Ascending aorta (tissue), 2 donors: Measurements from ENCODE around the gene EVC2. TPM values are rescaled to one million over a fixed set of nuclear protein-coding genes. Genes with fewer than 3 reads are reported as not detected.

Experiments
- DNase-seq, 2 donors: peaks; one replicate each; pipeline ENCODE4 v3.0.0-alpha.2; 2019; ENCODE audit warnings: low spot score in 2 of 2
- H3K27ac ChIP-seq, 2 donors: fragments of 200-600 bp; sonication (generic); one replicate each; pipeline ENCODE4 v1.5.1; 2016 to 2017; ENCODE audit warnings: mild to moderate bottlenecking in 1 of 2
- H3K27me3 ChIP-seq: fragments of 200-600 bp; sonication (generic); one replicate; pipeline ENCODE4 v1.5.1; 2017
- H3K36me3 ChIP-seq, 2 donors: fragments of 200-600 bp; sonication (generic); one replicate each; pipeline ENCODE4 v1.5.1; 2016
- H3K4me1 ChIP-seq, 2 donors: fragments of 200-600 bp; sonication (generic); one replicate each; pipeline ENCODE4 v1.5.1; 2016 to 2017; ENCODE audit warnings: mild to moderate bottlenecking in 1 of 2
- H3K4me3 ChIP-seq, 2 donors: fragments of 200-600 bp; sonication (generic); one replicate each; pipeline ENCODE4 v1.5.1; 2016 to 2017; ENCODE audit warnings: mild to moderate bottlenecking in 1 of 2
- H3K9me3 ChIP-seq, 2 donors: fragments of 200-600 bp; sonication (generic); one replicate each; pipeline ENCODE4 v1.5.1; 2016
- intact Hi-C: fragments of 100-400 bp; cut with DNase I; formaldehyde crosslinking; loops from one replicate; pipeline ENCODE4 v1.15.1; 2023
- total RNA-seq: library from RNA; depleted of rRNA; stranded (reverse); fragments of >200 nt; gene quantifications from one replicate; pipeline ENCODE4 v1.1.0, GENCODE V29; 2016
- TF ChIP-seq, protein P1 (sequence below), 3 experiments: fragments of 200-600 bp in 2 of 3; fragments of 450-650 bp in 1 of 3; sonication (generic) in 2 of 3; IDR thresholded peaks; one replicate each; pipeline ENCODE4 v1.5.1; 2016 to 2019; ENCODE audit warnings: antibody characterized with exemption in 3 of 3, mild to moderate bottlenecking in 1 of 3, moderate library complexity in 1 of 3

Gene EVC2, protein sequence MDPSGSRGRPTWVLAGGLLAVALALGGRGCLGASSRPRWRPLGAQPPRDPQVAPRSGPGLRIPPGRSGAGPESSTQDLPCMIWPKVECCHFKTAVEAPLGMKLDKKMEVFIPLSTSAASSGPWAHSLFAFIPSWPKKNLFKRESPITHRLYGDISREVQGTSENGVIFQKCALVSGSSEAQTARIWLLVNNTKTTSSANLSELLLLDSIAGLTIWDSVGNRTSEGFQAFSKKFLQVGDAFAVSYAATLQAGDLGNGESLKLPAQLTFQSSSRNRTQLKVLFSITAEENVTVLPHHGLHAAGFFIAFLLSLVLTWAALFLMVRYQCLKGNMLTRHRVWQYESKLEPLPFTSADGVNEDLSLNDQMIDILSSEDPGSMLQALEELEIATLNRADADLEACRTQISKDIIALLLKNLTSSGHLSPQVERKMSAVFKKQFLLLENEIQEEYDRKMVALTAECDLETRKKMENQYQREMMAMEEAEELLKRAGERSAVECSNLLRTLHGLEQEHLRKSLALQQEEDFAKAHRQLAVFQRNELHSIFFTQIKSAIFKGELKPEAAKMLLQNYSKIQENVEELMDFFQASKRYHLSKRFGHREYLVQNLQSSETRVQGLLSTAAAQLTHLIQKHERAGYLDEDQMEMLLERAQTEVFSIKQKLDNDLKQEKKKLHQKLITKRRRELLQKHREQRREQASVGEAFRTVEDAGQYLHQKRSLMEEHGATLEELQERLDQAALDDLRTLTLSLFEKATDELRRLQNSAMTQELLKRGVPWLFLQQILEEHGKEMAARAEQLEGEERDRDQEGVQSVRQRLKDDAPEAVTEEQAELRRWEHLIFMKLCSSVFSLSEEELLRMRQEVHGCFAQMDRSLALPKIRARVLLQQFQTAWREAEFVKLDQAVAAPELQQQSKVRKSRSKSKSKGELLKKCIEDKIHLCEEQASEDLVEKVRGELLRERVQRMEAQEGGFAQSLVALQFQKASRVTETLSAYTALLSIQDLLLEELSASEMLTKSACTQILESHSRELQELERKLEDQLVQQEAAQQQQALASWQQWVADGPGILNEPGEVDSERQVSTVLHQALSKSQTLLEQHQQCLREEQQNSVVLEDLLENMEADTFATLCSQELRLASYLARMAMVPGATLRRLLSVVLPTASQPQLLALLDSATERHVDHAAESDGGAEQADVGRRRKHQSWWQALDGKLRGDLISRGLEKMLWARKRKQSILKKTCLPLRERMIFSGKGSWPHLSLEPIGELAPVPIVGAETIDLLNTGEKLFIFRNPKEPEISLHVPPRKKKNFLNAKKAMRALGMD
- 5.7 TPM for total RNA-seq

DNA sequence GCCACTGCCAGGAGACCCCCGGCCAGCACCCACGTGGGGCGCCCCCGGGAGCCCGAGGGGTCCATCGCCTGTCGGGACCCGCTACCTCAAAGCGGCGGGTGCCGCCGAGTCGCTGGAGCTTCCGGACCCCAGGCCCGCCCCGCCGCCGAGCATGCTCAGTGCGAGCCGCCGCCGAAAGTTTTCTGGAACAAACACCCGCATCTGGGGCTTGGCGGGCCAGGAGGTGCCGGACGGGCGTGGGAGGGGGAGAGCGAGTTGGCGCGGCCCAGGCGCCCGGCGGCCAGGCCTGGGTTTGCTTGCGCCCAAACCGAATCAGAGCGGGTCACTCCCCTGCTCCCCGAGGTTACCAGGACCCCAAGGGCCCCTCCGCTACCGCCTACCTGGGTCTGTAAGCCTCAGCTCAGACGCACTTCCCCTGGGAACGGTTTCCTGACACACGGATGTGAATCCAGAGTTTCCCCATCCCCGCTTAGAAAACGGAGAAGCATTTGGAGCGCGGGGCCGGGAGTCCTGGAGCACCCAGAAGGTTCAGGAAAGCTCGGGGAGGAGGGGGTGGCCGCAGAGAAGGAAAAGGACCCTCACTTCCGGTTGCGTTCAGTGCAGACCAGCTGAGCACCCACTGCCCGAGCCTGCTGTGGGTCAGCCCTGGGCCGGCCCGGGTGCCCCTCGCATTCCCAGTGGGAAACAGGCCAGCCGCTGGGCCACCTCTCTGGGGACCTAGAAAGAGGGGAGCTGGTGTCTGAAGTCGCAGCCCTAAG, at the start of gene EVC2:
Gene EVC2, minus strand, starts transcription at position 111 of the 758 bp plus-strand sequence. Its CDS starts 46 bp downstream, at position 65.
- TF ChIP-seq, protein P1, sequence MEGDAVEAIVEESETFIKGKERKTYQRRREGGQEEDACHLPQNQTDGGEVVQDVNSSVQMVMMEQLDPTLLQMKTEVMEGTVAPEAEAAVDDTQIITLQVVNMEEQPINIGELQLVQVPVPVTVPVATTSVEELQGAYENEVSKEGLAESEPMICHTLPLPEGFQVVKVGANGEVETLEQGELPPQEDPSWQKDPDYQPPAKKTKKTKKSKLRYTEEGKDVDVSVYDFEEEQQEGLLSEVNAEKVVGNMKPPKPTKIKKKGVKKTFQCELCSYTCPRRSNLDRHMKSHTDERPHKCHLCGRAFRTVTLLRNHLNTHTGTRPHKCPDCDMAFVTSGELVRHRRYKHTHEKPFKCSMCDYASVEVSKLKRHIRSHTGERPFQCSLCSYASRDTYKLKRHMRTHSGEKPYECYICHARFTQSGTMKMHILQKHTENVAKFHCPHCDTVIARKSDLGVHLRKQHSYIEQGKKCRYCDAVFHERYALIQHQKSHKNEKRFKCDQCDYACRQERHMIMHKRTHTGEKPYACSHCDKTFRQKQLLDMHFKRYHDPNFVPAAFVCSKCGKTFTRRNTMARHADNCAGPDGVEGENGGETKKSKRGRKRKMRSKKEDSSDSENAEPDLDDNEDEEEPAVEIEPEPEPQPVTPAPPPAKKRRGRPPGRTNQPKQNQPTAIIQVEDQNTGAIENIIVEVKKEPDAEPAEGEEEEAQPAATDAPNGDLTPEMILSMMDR (IDR thresholded peaks at IDR 0.05) = no peak
- peak within 1 kb of the TSS; percentile 90 to 91 for H3K4me3 ChIP-seq
- peak in 1 of 2 donors; percentile 86 for DNase-seq
- intact Hi-C loops = loop anchor here (1.0 kb wide), 1 partner anchor 82 kb away; no protein-coding TSS in a partner anchor
- no peaks in the 10 kb centered on the region for H3K27me3 ChIP-seq
- peak within 1 kb of the TSS; percentile 96 for H3K27ac ChIP-seq
- H3K9me3 ChIP-seq = no peaks in the 10 kb centered on the region
- H3K36me3 ChIP-seq = peaks cover 0 to 6% of the 10 kb centered on the region in 2 donors
- H3K4me1 ChIP-seq = peaks cover 0 to 37% of the 10 kb centered on the region in 2 donors

DNA sequence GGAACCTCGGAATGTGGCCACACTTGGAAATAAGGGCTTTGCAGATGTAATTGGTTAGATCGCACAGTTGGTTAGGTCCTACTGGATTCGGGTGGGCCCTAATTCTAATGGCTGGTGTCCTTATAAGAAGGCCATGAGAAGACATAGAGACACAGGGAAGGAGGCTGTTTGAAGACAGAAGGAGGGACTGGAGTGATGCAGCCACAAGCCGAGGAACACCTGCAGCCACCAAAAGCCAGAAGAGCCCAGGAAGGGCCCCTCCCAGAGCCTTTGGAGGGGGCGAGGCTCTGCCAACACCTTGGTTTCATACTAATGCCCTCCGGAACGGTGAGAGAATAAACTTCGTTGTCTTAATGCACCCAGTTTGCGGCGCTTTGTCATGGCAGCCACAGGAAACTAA, 49.6 kb upstream of the EVC2 start:
- intact Hi-C loops = no loop called here
- Histone ChIP-seq H3K27ac (no peak overlapping the region), H3K27me3 (no peaks in the 10 kb centered on the region), H3K9me3 (no peaks in the 10 kb centered on the region), H3K4me1 (no peaks in the 10 kb centered on the region), H3K36me3 (peaks cover 55 to 68% of the 10 kb centered on the region in 2 donors), H3K4me3 (no peak overlapping the region)
- TF ChIP-seq, protein P1 (IDR thresholded peaks at IDR 0.05) = no peak
- peak in 1 of 2 donors; percentile 28 for DNase-seq

DNA sequence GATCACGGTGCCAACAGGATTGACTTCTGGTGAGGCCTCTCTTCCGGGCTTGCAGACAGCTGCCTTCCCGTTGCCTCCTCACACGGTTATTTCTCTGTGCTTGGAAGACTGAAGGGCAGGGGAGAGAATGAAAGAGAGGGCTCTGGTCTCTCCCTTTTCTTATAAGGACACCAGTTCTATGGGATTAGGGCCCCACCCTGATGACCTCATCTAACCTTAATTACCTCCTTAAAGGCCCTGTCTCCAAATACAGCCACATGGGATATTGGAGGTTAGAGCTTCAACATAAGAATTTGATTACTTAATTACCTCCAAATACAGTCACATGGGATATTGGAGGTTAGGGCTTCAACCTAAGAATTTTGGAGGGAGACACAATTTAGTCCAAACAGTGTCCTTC, 49.2 kb upstream of the EVC2 start:
- Histone ChIP-seq H3K4me1 (no peaks in the 10 kb centered on the region), H3K27me3 (no peaks in the 10 kb centered on the region), H3K27ac (no peak overlapping the region), H3K9me3 (no peaks in the 10 kb centered on the region), H3K4me3 (no peak overlapping the region), H3K36me3 (peaks cover 59 to 72% of the 10 kb centered on the region in 2 donors)
- DNase-seq = no peak
- TF ChIP-seq, protein P1 (IDR thresholded peaks at IDR 0.05) = no peak
- intact Hi-C loops = no loop called here

DNA sequence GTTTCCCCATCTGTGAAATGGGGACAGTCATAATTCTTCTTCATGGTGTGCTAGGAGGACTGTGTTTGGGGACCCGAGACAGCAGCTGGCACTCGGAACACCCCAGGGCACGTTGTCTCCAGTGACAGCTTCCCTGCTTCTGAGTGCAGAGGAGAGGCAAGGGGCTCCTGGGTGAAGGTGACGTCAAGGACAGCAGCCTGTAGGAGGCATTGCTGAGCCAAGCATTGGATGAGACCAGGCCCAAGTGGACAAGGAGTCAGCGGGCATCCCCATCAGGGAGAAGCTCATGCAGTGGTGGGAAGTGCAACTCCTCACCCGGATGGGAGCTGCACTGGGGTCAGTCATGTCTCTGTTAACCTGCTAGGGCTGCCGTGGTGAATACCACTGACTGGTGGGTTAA, 48.7 kb upstream of the EVC2 start:
- H3K27ac ChIP-seq = no peak overlapping the region
- intact Hi-C loops = no loop called here
- TF ChIP-seq, protein P1 (IDR thresholded peaks at IDR 0.05) = no peak
- no peaks in the 10 kb centered on the region for H3K4me1 ChIP-seq
- H3K36me3 ChIP-seq = peaks cover 59 to 73% of the 10 kb centered on the region in 2 donors
- H3K27me3 ChIP-seq = no peaks in the 10 kb centered on the region
- no peak for DNase-seq
- no peaks in the 10 kb centered on the region for H3K9me3 ChIP-seq
- no peak overlapping the region for H3K4me3 ChIP-seq
